IPS-11a (cell line): Measurements from ENCODE around the gene AGTRAP.

Experiments
- H3K4me3 ChIP-seq: one replicate; pipeline ENCODE4 v1.5.1; 2013; ENCODE audit warnings: low read depth, low read length, control low read depth

Gene AGTRAP

DNA sequence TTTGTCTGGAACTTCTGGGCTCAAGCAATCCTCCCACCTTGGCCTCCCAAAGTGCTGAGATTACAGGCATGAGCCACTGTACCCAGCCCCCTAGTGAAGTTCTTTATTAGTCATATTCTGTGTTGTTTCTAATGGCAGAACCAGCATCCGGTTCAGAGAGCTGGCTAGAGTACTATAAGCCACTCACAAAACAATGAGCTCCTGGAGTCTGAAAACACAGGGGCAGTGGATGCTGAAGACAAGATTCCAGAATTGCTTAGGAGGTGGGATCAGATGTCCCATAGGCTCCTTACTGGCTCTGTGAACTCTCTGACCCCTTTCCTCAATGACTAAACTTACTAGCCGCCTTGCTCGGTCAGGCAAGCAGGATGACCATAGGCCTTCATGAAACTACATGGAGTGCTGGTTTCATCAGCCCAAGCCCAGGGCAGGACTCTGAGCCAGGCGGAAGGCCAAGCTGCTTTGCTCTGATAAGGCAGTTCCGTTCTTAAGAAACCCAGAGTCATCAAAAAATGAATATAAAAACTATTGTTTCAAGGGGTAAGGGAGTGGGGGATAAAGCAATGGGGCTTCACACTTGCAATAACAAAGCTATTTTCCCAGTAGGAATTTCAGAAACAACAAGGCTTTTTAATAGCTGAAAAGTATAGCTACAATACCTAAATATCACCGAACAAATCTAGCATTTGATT is 61.7 kb downstream of the AGTRAP start:
- no peak overlapping the region for H3K4me3 ChIP-seq

DNA sequence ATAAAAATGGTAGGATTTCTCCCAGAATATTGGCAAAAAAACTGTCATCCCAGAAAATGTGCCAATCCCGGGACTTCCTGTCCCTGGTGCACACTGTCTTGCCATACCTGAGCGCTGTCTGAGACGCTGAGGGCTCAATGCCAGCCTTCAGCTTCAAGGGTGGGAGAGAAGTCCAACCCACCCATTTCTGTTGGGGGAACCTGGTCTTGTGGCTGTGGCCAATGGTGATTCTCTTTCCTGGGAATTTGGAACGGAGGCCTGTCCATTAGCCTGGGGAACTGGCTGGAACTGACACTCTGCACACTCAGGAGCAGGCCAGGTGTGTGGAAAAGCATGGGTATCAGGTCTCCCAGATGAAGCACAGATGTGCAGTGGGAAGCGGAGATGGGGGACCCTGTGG is 63.2 kb downstream of the AGTRAP start:
- no peak overlapping the region for H3K4me3 ChIP-seq

DNA sequence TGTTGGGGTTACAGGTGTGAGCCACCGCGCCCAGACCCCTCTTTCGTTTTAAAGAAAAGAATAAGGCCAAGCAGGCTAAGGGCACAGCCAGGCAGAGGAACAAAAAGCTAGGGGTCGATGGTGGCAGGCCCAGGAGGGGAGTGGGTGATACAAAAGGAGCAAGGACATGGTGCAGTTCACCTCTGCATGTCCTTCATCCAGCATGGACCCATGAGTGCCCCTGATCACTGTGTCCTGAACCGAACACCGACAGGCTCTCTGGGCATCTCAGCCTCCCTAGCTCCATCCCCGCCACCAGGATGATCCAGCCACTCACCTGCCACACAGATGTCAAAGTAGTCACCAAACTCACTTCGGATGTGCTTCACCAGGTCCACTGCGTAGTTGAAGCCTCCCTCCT is 64.0 kb downstream of the AGTRAP start:
- no peak overlapping the region for H3K4me3 ChIP-seq

DNA sequence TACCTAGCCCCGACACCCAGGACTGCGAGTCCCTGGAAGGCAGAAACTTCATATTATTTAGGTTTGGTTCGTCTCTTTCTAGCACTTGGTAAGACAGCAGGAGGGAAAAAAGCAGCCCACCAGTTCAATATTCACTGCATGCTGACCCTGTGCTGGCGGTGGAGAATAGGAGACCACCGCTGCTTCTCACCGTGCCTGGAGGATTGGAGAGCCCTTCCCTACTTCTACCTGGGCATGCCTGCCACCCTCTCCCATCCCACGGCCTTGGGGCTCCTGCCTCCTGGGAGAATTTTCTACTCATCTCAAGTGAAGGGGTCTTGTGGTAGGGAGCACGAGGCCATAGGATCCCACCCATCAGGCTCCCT is 64.4 kb downstream of the AGTRAP start:
- no peak overlapping the region for H3K4me3 ChIP-seq
